Astrocyte (in vitro differentiated cells and primary cell): ENCODE measurements around the gene RGS17.

ENCODE experiments used
- CTCF ChIP-seq: IDR thresholded peaks from 2 replicates; pipeline ENCODE4 v1.5.1; 2011; ENCODE audit warnings: low read depth, mild to moderate bottlenecking, inconsistent platforms, low read length, moderate library complexity; ENCODE audit not compliant: insufficient read depth
- EZH2 ChIP-seq: IDR thresholded peaks from 2 replicates; pipeline ENCODE4 v1.6.1; 2012; ENCODE audit warnings: mild to moderate bottlenecking, low read length, inconsistent platforms; ENCODE audit not compliant: insufficient read depth

DNA sequence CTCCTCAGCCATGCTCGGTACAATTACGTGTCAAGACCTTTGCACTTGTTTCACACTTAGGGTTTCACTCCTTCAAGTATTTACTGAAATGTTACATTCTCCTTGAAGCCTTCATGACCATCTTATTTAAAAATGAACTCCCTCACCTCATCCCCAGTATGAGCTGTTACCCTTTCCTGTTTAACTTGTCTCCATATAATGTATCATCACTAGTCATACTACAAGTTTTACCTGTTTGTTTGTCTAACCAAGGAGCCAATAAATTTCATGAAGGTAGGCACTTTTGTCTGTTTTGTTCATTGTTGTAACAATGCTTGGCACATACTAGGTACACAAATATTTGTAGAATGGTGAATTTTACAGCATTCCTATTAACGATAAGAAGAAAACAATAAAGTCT, 82.5 kb downstream of the RGS17 start:
- TF ChIP-seq CTCF, result no peak
- no peak for TF ChIP-seq EZH2
